ENCODE data around the gene CIRBP. TPM values are rescaled to one million over a fixed set of nuclear protein-coding genes. Genes with fewer than 3 reads are reported as not detected.
"Not testable (repeated sequence)": the region's sequence is repeated elsewhere in the genome, so short reads cannot be mapped to it uniquely, and the experiment has no call there.

The CIRBP gene
- total RNA-seq, 1 donor from 2014 or later = 295 TPM

DNA sequence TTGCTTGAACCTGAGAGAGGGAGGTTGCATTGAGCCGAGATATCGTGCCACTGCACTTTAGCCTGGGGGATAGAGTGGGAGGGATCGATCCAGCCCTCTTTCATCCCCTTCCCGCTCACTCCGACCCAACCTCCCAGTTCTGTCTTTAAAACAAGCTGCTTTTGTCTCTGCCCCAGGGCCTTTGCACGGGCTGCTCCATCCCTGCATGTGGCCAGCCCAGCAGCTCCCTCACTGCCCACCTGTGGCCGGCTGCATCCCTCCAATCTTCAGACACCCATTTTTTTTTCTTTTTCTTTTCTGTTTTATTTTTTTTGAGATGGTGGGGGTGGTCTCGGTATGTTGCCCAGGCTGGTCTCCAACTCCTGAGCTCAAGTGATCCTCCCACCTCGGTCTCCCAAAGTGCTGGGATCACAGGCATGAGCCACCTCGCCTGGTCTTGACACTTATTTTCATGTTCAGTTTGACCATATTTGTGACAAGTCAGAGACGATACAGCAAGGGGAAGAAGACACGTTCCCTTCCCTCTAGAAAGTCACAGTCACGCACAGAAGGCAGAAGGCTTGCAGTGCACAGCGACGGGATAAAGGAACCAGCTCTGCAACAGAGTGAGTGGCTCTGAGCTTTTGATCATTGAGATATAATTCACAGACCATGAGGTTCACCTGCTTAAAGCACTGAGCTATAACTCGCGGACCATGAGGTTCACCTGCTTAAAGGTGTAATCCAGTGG, 48.3 kb downstream of the CIRBP start:
- Mint-ChIP-seq H3K9me3 (ENCODE audit: low read depth) (no peaks in the 10 kb centered on the region), H3K27ac (ENCODE audit: unreplicated experiment) (no peak overlapping the region), H3K4me1 (ENCODE audit: low read depth) (peaks cover 14% of the 10 kb centered on the region), H3K36me3 (ENCODE audit: low read depth) (no peaks in the 10 kb centered on the region), H3K4me3 (ENCODE audit: unreplicated experiment) (no peak overlapping the region), H3K27me3 (ENCODE audit: low read depth) (peaks cover 7% of the 10 kb centered on the region)
- no peak for DNase-seq (ENCODE audit: low spot score)
- TF ChIP-seq, protein P1, sequence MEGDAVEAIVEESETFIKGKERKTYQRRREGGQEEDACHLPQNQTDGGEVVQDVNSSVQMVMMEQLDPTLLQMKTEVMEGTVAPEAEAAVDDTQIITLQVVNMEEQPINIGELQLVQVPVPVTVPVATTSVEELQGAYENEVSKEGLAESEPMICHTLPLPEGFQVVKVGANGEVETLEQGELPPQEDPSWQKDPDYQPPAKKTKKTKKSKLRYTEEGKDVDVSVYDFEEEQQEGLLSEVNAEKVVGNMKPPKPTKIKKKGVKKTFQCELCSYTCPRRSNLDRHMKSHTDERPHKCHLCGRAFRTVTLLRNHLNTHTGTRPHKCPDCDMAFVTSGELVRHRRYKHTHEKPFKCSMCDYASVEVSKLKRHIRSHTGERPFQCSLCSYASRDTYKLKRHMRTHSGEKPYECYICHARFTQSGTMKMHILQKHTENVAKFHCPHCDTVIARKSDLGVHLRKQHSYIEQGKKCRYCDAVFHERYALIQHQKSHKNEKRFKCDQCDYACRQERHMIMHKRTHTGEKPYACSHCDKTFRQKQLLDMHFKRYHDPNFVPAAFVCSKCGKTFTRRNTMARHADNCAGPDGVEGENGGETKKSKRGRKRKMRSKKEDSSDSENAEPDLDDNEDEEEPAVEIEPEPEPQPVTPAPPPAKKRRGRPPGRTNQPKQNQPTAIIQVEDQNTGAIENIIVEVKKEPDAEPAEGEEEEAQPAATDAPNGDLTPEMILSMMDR (IDR thresholded peaks at IDR 0.05) = no peak

DNA sequence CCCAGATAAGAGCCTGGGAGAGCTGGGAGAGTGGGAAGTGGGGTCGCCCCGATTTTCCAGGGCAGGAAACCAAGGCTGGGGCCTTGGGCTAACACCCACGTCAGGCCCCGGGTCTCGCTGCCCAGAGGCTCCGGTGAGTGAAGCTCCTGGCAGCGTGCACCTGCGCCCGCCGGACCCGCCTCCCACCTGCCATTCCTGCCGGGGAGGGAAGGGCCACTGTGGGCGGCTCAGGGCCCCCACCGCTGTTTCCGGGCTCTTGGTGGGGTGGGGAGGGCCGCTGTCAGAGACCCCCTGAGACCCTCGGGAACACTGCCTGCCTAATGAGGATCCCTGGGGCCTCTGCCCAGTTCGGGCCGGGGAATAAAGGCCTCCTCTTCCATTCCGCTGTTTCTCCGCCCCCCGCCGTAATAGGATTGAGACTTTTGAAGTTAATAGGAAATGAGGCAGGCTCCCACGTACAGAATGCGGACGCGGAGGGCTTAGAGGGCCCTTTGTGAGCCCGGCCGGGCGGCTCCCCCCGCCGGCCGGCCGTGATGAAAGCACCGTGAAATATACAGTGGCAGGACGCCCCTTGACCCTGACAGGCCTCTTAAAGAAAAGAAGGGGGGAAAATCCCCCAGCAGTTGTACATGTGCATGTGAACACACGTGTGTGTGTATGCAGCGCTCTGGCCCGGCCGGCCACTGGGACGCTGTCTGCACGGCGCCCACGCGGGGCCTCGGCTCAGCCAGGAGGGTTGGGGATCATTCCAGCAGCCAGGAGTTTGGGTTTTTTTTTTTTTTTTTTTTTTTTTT, 49.7 kb downstream of the CIRBP start:
- no peaks in the 10 kb centered on the region for H3K36me3 Mint-ChIP-seq (ENCODE audit: low read depth)
- H3K27ac Mint-ChIP-seq (ENCODE audit: unreplicated experiment) = no peak overlapping the region

DNA sequence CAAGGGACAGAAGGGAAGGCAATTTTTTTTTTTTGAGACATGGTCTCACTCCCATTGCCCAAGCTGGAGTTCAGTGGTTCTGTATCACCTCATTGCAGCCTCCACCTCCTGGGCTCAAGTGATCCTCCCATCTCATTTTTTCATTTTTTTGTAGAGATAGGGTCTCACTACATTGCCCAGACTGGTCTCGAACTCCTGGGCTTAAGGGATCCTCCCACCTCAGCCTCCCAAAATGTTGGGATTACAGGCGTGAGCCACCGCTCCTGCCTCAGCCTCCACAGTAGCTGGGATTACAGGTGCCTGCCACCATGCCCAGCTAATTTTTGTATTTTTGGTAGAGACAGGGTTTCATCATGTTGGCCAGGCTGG, 51.1 kb downstream of the CIRBP start:
- H3K27ac Mint-ChIP-seq (ENCODE audit: unreplicated experiment); H3K4me1 Mint-ChIP-seq (ENCODE audit: low read depth); H3K9me3 Mint-ChIP-seq (ENCODE audit: low read depth); H3K27me3 Mint-ChIP-seq (ENCODE audit: low read depth); H3K36me3 Mint-ChIP-seq (ENCODE audit: low read depth); H3K4me3 Mint-ChIP-seq (ENCODE audit: unreplicated experiment); DNase-seq (ENCODE audit: low spot score): not testable (repeated sequence)

More for the DNA sequence above, 49.7 kb downstream of the CIRBP start:
- peaks cover 6% of the 10 kb centered on the region for H3K4me1 Mint-ChIP-seq (ENCODE audit: low read depth)
- H3K4me3 Mint-ChIP-seq (ENCODE audit: unreplicated experiment) = no peak overlapping the region
- TF ChIP-seq, protein P1 (IDR thresholded peaks at IDR 0.05) = no peak
- H3K9me3 Mint-ChIP-seq (ENCODE audit: low read depth) = no peaks in the 10 kb centered on the region
- H3K27me3 Mint-ChIP-seq (ENCODE audit: low read depth) = peaks cover 10% of the 10 kb centered on the region
- no peak for DNase-seq (ENCODE audit: low spot score)

DNA sequence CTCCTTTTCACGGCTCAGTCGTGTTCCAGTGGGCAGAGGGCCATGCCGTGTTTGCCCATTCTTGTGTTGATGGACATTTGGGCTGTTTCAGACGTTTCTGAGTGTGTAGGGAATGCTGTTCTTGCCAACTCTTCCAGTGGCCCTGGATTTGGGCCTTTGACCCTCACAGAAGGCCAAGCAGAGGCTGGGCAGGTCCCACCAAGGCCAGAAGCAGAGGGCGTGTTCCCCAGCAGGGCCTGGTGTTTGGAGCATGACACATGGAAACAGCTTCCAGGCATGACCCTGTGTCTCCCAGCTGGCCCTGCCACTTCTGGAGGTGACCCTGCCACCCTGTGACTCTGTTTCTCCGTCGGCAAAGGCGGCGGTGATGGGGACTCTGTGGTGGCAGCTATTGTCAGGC, 52.4 kb downstream of the CIRBP start:
- H3K4me3 Mint-ChIP-seq (ENCODE audit: unreplicated experiment) = no peak overlapping the region
- H3K27me3 Mint-ChIP-seq (ENCODE audit: low read depth) = peaks cover 10% of the 10 kb centered on the region
- no peaks in the 10 kb centered on the region for H3K9me3 Mint-ChIP-seq (ENCODE audit: low read depth)
- no peaks in the 10 kb centered on the region for H3K36me3 Mint-ChIP-seq (ENCODE audit: low read depth)
- no peak overlapping the region for H3K27ac Mint-ChIP-seq (ENCODE audit: unreplicated experiment)
- no peak for DNase-seq (ENCODE audit: low spot score)
- H3K4me1 Mint-ChIP-seq (ENCODE audit: low read depth) = no peaks in the 10 kb centered on the region
- TF ChIP-seq, protein P1 (IDR thresholded peaks at IDR 0.05) = no peak

DNA sequence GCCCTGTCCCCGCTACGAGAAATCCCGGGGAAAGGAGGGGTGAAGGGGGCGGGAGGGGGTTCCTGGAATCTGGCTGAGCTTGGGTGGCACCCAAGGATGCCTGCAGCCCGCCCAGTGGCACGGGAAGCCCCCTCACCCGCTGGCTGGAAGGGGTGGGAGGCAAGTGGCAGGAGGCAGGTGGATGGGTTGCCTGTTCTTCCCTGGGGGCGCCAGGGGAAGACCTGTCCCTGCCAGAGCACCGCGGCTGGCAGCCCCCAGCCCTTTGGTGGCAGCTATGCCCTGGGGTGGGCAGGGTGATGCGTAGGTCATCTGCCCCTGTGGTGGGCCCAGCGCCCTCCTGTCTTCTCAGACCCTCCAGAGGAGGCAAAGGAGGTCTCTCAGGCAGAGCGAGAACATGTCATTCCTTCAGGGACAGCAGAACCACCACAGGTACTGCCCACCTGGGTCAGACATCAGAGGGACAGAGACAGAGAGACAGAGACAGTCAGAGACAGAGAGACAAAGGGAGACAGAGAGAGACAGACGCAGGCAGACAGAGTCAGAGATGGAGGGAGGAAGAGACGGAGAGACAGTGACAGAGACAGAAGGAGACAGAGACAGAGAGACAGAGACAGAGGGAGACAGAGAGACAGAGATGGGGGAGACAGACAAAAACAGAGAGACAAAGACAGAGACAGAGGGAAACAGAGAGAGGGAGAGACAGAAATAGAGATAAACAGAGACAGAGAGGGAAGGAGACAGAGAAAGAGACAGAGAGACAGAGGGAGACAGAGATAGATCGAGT, 53.3 kb downstream of the CIRBP start:
- no peaks in the 10 kb centered on the region for H3K9me3 Mint-ChIP-seq (ENCODE audit: low read depth)

More for the DNA sequence above, 53.3 kb downstream of the CIRBP start:
- Mint-ChIP-seq H3K27ac (ENCODE audit: unreplicated experiment) (no peak overlapping the region), H3K27me3 (ENCODE audit: low read depth) (peaks cover 8% of the 10 kb centered on the region), H3K4me3 (ENCODE audit: unreplicated experiment) (no peak overlapping the region), H3K4me1 (ENCODE audit: low read depth) (no peaks in the 10 kb centered on the region), H3K36me3 (ENCODE audit: low read depth) (no peaks in the 10 kb centered on the region)
- TF ChIP-seq, protein P1 (IDR thresholded peaks at IDR 0.05) = no peak
- no peak for DNase-seq (ENCODE audit: low spot score)
